Occipital lobe (tissue), 3 donors: ENCODE data around the gene PNKP. TPM values are rescaled to one million over a fixed set of nuclear protein-coding genes. Genes with fewer than 3 reads are reported as not detected.
A peak's percentile ranks its signal among the peaks of the same experiment; 100 is the strongest.
"Not testable (repeated sequence)": the region's sequence is repeated elsewhere in the genome, so short reads cannot be mapped to it uniquely, and the experiment has no call there.

Experiments
- DNase-seq: peaks from one replicate; lab custom pipeline; 2025; lab: John Stamatoyannopoulos, UW
- small RNA-seq: library from RNA; depleted of rRNA; stranded (forward); fragments of <200 nt; gene quantifications from one replicate; pipeline ENCODE3, GENCODE V24; 2014
- total RNA-seq: library from RNA; depleted of rRNA; stranded (reverse); fragments of >200 nt; gene quantifications from one replicate; pipeline ENCODE4 v1.2.3, GENCODE V29; 2014

The PNKP gene
- total RNA-seq, 1 donor from 2014 or later = 24.0 TPM

DNA sequence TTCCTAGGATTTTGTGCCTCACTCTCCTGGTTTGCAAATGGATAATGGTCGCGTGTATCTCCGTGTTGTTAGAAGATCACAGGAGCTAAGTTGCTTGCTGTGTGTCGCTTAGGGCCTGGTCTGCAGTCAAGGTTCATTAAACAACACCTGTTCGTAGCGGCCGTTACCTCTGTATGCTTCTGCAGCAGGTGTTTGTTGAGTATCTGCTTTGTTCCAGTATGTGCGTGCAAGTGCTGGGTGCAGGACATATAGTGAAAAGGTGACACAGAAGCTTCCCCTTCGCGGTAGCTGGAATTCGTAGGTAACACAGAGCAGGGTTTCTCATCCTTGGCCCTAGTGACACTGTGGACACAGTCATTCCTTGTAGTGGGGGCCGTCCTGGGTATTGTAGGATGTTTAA lies 43.9 kb downstream of the PNKP start:
- DNase-seq = no peak

- DNase-seq = no peak
These were observed 47.3 kb downstream of the PNKP start for GRCh38 chr19:49820125-49820524.

- DNase-seq = not testable (repeated sequence)
These were observed 47.8 kb downstream of the PNKP start for GRCh38 chr19:49819452-49820115.

DNA sequence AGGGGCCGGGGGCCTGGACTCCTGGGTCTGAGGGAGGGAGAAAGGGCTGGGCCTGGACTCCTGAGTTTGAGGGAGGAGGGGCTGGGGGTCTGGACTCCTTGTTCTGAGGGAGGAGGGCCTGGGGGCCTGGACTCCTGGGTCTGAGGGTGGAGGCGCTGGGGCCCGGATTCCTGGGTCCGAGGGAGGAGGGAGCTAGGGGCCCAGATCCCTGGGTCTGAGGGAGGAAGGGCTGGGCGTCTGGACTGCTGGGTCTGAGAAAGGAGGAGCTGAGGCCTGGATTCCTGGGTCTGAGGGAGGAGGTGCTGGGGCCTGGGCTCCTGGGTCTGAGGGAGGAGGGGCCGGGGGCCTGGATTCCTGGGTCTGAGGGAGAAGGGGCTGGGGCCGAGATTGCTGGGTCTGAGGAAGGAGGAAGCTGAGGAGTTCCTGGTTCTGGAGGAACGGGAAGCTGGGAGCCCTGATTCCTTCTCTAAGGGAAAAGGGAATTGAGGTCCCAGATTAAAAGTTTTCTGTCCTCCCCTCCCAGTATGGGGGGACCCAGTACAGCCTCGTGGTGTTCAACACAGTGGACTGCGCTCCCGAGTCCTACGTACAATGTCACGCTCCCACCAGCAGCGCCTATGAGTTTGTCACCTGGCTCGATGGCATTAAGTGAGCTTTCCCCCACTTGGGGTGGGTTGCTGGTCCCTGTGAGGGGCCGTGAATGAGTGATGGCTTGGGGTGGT lies 48.6 kb downstream of the PNKP start:
- no peak for DNase-seq

GRCh38 chr19:49817964-49818648 lies 49.3 kb downstream of the PNKP start, which contains the start of gene MED25:
Gene MED25 (plus strand): TSS chr19:49818289. CDS start chr19:49818342, 53 bp downstream.
- peak; percentile 68 for DNase-seq

GRCh38 chr19:49816590-49816989 lies 50.8 kb downstream of the PNKP start:
- no peak for DNase-seq

- no peak for DNase-seq
These were observed 53.4 kb downstream of the PNKP start for GRCh38 chr19:49814010-49814409.

GRCh38 chr19:49812997-49813861 lies 54.1 kb downstream of the PNKP start, which contains the start of gene FUZ:
Gene FUZ (minus strand): TSS chr19:49813292. CDS start chr19:49813106, 186 bp downstream.
- DNase-seq = peak; percentile 95

DNA sequence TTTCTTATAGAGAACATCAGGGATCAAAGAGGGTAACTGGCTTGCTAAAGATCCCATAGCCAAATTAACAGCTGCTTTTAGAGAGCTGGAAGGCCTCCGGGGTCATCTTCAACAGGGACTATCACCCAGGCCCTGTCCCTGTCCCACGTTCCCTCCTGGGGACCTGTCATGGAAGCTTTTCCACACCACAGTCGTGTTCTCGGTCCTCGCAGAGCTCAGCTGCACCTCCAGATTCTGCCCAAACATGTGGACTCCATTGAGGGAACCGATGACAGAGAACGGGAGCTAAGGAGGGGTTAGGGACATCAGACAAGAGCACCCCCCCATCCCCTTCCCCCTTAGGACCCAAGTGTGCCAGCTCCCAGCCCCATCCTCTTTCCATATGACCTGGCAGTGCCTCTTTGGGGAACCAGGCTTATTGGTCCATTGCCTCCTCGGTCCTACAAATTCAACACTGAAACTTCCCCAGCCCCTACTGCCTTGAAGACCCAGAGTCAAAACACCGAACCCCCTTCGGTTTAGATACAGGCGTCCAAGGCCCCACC lies 54.9 kb downstream of the PNKP start:
- no peak for DNase-seq

DNA sequence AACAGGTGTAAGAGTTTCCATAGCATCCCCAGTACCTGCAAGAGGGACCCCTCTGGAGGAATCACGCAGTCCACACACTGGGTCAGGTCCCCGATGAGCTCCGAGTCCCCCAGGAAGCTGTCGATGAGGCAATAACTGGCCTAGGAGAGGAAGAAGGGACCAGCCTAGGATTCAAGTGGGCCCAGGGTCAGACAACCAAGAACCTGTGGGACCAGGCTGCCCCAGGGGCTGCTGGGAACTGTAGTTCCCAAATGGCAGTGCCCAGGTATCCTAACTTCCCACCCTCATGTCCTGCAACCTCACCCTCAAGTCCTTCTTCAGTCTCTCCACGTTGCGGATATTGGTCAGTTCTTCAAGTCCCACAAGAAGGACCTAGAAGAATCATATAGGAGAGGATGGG lies 56.0 kb downstream of the PNKP start:
- no peak for DNase-seq

Small RNA genes within 50 kb of the gene (small RNA-seq; reads per million reads assigned to genes)
- not detected for gene MIR4749

Other genes starting within 250 kb of the PNKP start
- 1.1 TPM for gene RRAS, start 227.4 kb downstream of the PNKP start, total RNA-seq
- 11.5 TPM for gene SCAF1, start 225.4 kb downstream of the PNKP start, total RNA-seq
- 8.1 TPM for gene IRF3, start 201.7 kb downstream of the PNKP start, total RNA-seq
- not detected for gene BCL2L12, start 201.6 kb downstream of the PNKP start, total RNA-seq
- 177 TPM for gene PRMT1, start 190.3 kb downstream of the PNKP start, total RNA-seq
- 0.78 TPM for gene ADM5, start 178.0 kb downstream of the PNKP start, total RNA-seq
- gene CPT1C, start 176.5 kb downstream of the PNKP start, total RNA-seq = 42.1 TPM
- gene TSKS, start 104.3 kb downstream of the PNKP start, total RNA-seq = 0.31 TPM
- gene AP2A1, start 100.6 kb downstream of the PNKP start, total RNA-seq = 49.0 TPM
- gene FUZ, start 54.3 kb downstream of the PNKP start, total RNA-seq = 21.7 TPM
- 12.8 TPM for gene MED25, start 49.3 kb downstream of the PNKP start, total RNA-seq
- gene PTOV1, start 16.4 kb downstream of the PNKP start, total RNA-seq = 99.2 TPM
- gene AKT1S1, start 9.8 kb upstream of the PNKP start, total RNA-seq = 3.9 TPM
- gene TBC1D17, start 10.1 kb upstream of the PNKP start, total RNA-seq = 6.1 TPM
- gene IL4I1, start 29.3 kb upstream of the PNKP start, total RNA-seq = not detected
- 8.6 TPM for gene ATF5, start 61.6 kb upstream of the PNKP start, total RNA-seq
- gene NUP62, start 61.9 kb upstream of the PNKP start, total RNA-seq = 23.9 TPM
- 0.31 TPM for gene SIGLEC11, start 93.6 kb upstream of the PNKP start, total RNA-seq
- gene VRK3, start 157.8 kb upstream of the PNKP start, total RNA-seq = 18.4 TPM
- gene ZNF473, start 158.4 kb upstream of the PNKP start, total RNA-seq = 11.5 TPM